CD4-positive, alpha-beta T cell (primary cell): ENCODE results near the gene GPSM1. TPM values are rescaled to one million over a fixed set of nuclear protein-coding genes. Genes with fewer than 3 reads are reported as not detected.

Experiments
- ATAC-seq: fragments of 200-7000 bp; cut with Tn5 transposase; one replicate; pipeline ENCODE4 v1.10.0; 2022; ENCODE audit warnings: mild to moderate bottlenecking; ENCODE audit not compliant: poor library complexity
- CTCF ChIA-PET: fragments of 350-600 bp; sonication (Branson Sonifier 250); formaldehyde crosslinking; loops from one replicate; lab custom pipeline; 2021; ENCODE audit warnings: antibody characterized with exemption, inconsistent platforms; lab: Charles Lee
- POLR2A ChIA-PET: fragments of 350-600 bp; sonication (Branson Sonifier 250); formaldehyde crosslinking; loops from one replicate; lab custom pipeline; 2021; ENCODE audit warnings: antibody characterized with exemption, inconsistent platforms; lab: Charles Lee
- DNase-seq, 14 experiments: peaks; one replicate each; pipeline ENCODE4 v3.0.0-alpha.2; 2013 to 2020; ENCODE audit warnings: mixed read lengths in 2 of 14
- H3K27ac ChIP-seq, 2 donors: one replicate each; pipeline versions ENCODE4 v1.5.1 to v1.7.0; 2013; ENCODE audit warnings: low read length in 2 of 2, low read depth in 1 of 2, mild to moderate bottlenecking in 1 of 2
- H3K27me3 ChIP-seq, 2 experiments: 1 replicate in 1 of 2; 2 replicates in 1 of 2; pipeline versions ENCODE4 v1.6.1 to v1.7.0; 2013; ENCODE audit warnings: low read length in 2 of 2, control low read depth in 1 of 2, mild to moderate bottlenecking in 1 of 2, moderate library complexity in 1 of 2; ENCODE audit not compliant: insufficient read depth in 2 of 2, control insufficient read depth in 1 of 2
- H3K36me3 ChIP-seq: one replicate; pipeline ENCODE4 v1.6.1; 2013; ENCODE audit warnings: low read length, control low read depth; ENCODE audit not compliant: insufficient read depth
- H3K4me1 ChIP-seq: one replicate; pipeline ENCODE4 v1.6.1; 2013; ENCODE audit warnings: low read length, control low read depth; ENCODE audit not compliant: insufficient read depth
- H3K4me3 ChIP-seq: one replicate; pipeline ENCODE4 v1.5.1; 2013; ENCODE audit warnings: mild to moderate bottlenecking, low read length, moderate library complexity
- H3K9me3 ChIP-seq, 2 experiments: 1 replicate in 1 of 2; 2 replicates in 1 of 2; pipeline versions ENCODE4 v1.6.1 to v1.7.0; 2013; ENCODE audit warnings: low read length in 2 of 2, mild to moderate bottlenecking in 2 of 2, control low read depth in 1 of 2, moderate library complexity in 1 of 2; ENCODE audit not compliant: control insufficient read depth in 1 of 2, insufficient read depth in 1 of 2
- H3K27ac Mint-ChIP-seq: one replicate; pipeline ENCODE4 v1.8.0; 2020; ENCODE audit warnings: mixed read lengths
- H3K27me3 Mint-ChIP-seq: one replicate; pipeline ENCODE4 v1.8.0; 2021; ENCODE audit warnings: mixed read lengths
- H3K36me3 Mint-ChIP-seq: one replicate; pipeline ENCODE4 v1.8.0; 2021; ENCODE audit warnings: low read depth, mixed read lengths
- H3K4me1 Mint-ChIP-seq: one replicate; pipeline ENCODE4 v1.8.0; 2021; ENCODE audit warnings: low read depth, mixed read lengths
- H3K4me3 Mint-ChIP-seq: one replicate; pipeline ENCODE4 v1.8.0; 2020; ENCODE audit warnings: mild to moderate bottlenecking, mixed read lengths
- H3K9me3 Mint-ChIP-seq: one replicate; pipeline ENCODE4 v1.8.0; 2020; ENCODE audit warnings: mixed read lengths
- intact Hi-C, 2 experiments: fragments of 100-400 bp; cut with DNase I in 1 of 2; cut with micrococcal nuclease in 1 of 2; formaldehyde crosslinking; loops; one replicate each; pipeline versions ENCODE4 v1.15.1 to v1.9.0; 2023 to 2025; cut with DNase I, micrococcal nuclease
- total RNA-seq, 174 experiments: library from RNA in 2 of 174; stranded (reverse) in 2 of 174; gene quantifications; one replicate each; pipeline ENCODE4 v1.2.3 and lab custom pipeline; 2021 to 2026
- TF ChIP-seq, protein P1 (sequence below): fragments of 200-600 bp; IDR thresholded peaks from one replicate; pipeline ENCODE4 v1.8.0; 2022; ENCODE audit warnings: antibody characterized with exemption, mild to moderate bottlenecking

The GPSM1 gene
- total RNA-seq, 2 experiments from 2014 or later, result 7.7 to 8.6 TPM

DNA sequence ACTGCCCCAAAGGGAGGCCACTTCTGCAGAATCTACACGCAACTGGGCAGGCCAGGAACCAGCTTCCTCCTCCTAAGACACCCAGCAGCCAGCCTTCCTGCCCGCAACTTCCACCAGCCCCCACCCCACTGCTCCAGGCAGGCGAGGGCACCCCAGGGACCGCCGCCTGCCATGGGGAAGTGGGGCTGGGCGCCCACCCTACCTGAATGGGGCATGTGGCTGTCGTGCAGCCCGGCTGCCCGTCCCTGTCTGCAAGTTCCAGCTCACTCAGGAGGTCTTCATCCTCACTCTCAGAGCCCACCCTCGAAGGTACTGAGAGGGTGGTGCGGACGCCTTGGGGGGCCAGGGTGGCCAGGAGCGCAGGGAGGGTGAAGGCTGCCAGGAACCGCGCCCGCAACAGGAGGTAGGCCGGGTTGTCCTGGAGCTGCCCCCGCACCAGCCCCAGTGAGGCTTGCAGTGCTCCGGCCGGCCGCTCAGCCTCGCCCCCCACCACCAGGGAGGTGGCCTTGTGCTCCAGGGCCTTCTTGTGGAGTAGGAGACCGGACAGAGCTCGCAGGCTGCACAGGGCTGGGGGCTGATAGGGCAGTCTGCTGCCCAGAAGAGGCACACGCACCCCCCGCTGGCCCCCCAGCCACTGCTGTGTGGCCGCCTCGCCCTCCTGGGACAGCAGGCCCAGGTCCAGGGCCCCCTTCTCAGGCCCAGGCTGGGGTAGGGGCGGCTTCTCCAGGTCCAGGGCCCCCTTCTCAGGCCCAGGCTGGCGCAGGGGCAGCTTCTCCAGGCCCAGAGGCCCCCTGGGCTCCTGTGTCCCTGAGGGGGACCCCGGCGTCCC, 50.2 kb downstream of the GPSM1 start:
- ATAC-seq, result no peak
- no peaks in the 10 kb centered on the region for H3K9me3 Mint-ChIP-seq
- H3K27ac Mint-ChIP-seq, result no peak overlapping the region
- H3K27me3 Mint-ChIP-seq, result no peaks in the 10 kb centered on the region
- H3K4me3 Mint-ChIP-seq, result no peak overlapping the region
- peaks cover 4% of the 10 kb centered on the region for H3K36me3 Mint-ChIP-seq
- H3K36me3 ChIP-seq, result peaks cover 26% of the 10 kb centered on the region
- no peak overlapping the region for H3K4me3 ChIP-seq
- ChIA-PET POLR2A (no interaction called here), CTCF (no interaction called here)
- intact Hi-C loops, result no loop called here
- H3K27ac ChIP-seq, result no peak overlapping the region
- H3K4me1 ChIP-seq, result no peaks in the 10 kb centered on the region
- TF ChIP-seq, protein P1, sequence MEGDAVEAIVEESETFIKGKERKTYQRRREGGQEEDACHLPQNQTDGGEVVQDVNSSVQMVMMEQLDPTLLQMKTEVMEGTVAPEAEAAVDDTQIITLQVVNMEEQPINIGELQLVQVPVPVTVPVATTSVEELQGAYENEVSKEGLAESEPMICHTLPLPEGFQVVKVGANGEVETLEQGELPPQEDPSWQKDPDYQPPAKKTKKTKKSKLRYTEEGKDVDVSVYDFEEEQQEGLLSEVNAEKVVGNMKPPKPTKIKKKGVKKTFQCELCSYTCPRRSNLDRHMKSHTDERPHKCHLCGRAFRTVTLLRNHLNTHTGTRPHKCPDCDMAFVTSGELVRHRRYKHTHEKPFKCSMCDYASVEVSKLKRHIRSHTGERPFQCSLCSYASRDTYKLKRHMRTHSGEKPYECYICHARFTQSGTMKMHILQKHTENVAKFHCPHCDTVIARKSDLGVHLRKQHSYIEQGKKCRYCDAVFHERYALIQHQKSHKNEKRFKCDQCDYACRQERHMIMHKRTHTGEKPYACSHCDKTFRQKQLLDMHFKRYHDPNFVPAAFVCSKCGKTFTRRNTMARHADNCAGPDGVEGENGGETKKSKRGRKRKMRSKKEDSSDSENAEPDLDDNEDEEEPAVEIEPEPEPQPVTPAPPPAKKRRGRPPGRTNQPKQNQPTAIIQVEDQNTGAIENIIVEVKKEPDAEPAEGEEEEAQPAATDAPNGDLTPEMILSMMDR, result no peak
- no peak for DNase-seq
- H3K9me3 ChIP-seq, result no peaks in the 10 kb centered on the region
- no peaks in the 10 kb centered on the region for H3K4me1 Mint-ChIP-seq
- peaks cover 4 to 5% of the 10 kb centered on the region in 2 experiments for H3K27me3 ChIP-seq

DNA sequence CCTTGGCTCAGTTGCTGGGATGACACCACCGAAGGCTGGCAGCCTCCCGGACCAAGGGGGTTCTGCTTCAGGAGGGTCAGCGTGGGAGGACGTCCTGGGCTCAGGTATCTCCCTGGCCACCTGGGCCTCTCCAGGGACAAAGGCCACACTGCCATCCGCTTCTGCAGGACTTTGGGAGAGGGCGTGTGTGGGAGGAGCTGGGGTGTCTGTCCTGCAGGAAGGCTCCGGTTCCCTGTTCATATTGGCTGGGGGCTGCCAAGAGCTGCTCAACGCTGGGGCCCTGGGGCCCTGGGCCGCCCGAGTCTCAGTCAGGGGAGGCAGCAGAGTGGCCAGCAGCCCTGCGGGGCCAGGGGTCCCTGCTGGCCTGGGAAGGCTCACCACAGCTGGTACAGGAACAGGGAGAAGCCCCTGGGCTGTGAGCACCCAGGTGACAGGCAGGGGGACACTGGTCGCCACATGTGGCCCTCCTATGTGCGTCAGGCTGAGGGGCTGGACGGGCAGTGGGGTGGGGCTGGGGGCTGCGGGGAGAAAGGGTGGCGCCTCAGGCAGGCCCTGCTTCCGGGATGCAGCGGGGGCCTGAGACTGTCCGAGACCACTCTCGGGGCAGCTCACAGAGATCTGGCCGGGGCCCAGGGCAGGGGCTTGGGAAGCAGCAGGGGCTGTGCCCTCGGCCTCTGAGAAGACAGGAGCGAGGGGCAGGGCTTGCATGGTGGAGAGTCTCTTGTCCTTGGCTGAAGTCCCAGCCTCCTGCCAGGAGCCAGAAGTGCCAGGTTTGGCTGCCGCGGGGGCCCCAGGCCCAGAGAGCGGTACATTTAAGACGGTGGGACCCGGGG, 51.0 kb downstream of the GPSM1 start:
- peaks cover 4% of the 10 kb centered on the region for H3K36me3 Mint-ChIP-seq
- no peak overlapping the region for H3K27ac ChIP-seq
- ATAC-seq (no peak), DNase-seq (no peak)
- H3K4me3 Mint-ChIP-seq, result no peak overlapping the region
- ChIA-PET CTCF (no interaction called here), POLR2A (no interaction called here)
- H3K36me3 ChIP-seq, result peaks cover 34% of the 10 kb centered on the region
- no peak overlapping the region for H3K4me3 ChIP-seq
- intact Hi-C loops, result no loop called here
- no peaks in the 10 kb centered on the region for H3K4me1 ChIP-seq
- H3K4me1 Mint-ChIP-seq, result no peaks in the 10 kb centered on the region
- TF ChIP-seq, protein P1, result no peak
- H3K27me3 ChIP-seq, result no peaks in the 10 kb centered on the region
- no peaks in the 10 kb centered on the region for H3K27me3 Mint-ChIP-seq
- H3K9me3 Mint-ChIP-seq, result no peaks in the 10 kb centered on the region
- H3K9me3 ChIP-seq, result no peaks in the 10 kb centered on the region
- H3K27ac Mint-ChIP-seq, result no peak overlapping the region

DNA sequence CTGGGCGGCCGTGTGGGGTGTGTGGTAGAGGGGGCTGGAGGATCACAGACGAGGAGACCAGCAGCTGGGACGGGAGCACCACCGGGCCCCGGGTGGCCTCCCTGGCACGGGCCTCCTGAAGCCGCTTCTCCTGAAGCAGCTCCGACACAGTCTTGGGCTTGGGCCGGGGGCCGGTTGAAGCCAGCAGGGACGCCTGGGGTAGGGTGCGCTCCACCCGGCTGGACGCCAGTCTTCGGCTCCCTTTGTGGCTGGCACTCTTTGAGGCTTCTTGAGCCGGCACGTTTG, 51.6 kb downstream of the GPSM1 start:
- peaks cover 7% of the 10 kb centered on the region for H3K36me3 Mint-ChIP-seq
- H3K27ac Mint-ChIP-seq, result no peak overlapping the region
- DNase-seq (no peak), ATAC-seq (no peak)
- TF ChIP-seq, protein P1, result no peak
- H3K4me1 Mint-ChIP-seq, result no peaks in the 10 kb centered on the region
- CTCF ChIA-PET, result no interaction called here
- no peaks in the 10 kb centered on the region for H3K9me3 Mint-ChIP-seq
- Histone ChIP-seq H3K36me3 (peaks cover 36% of the 10 kb centered on the region), H3K27me3 (no peaks in the 10 kb centered on the region), H3K4me1 (peaks cover under 1% of the 10 kb centered on the region), H3K27ac (no peak overlapping the region), H3K9me3 (no peaks in the 10 kb centered on the region), H3K4me3 (no peak overlapping the region)
- no peaks in the 10 kb centered on the region for H3K27me3 Mint-ChIP-seq
- POLR2A ChIA-PET, result no interaction called here
- intact Hi-C loops, result no loop called here
- H3K4me3 Mint-ChIP-seq, result no peak overlapping the region
